B cell (primary cell): ENCODE measurements around the gene CADM2. TPM values are rescaled to one million over a fixed set of nuclear protein-coding genes. Genes with fewer than 3 reads are reported as not detected.

Experiments
- ATAC-seq: fragments of 200-7000 bp; cut with Tn5 transposase; one replicate; pipeline ENCODE4 v1.10.0; 2021; ENCODE audit warnings: low read depth, mild to moderate bottlenecking, moderate number of reproducible peaks, moderate library complexity
- CTCF ChIA-PET: fragments of 350-600 bp; sonication (Branson Sonifier 250); formaldehyde crosslinking; loops from one replicate; lab custom pipeline; 2021; ENCODE audit warnings: antibody characterized with exemption, inconsistent platforms; lab: Charles Lee
- POLR2A ChIA-PET: fragments of 350-600 bp; sonication (Branson Sonifier 250); formaldehyde crosslinking; loops from one replicate; lab custom pipeline; 2021; ENCODE audit warnings: antibody characterized with exemption; lab: Charles Lee
- DNase-seq: peaks from one replicate; pipeline ENCODE4 v3.0.0; 2013
- H2AFZ ChIP-seq: 2 replicates; pipeline ENCODE4 v1.6.1; 2012; ENCODE audit warnings: mild to moderate bottlenecking, low read depth, low read length; ENCODE audit not compliant: insufficient read depth, poor library complexity, severe bottlenecking
- H3K27ac ChIP-seq, 2 donors: 1 replicate in 1 of 2; 2 replicates in 1 of 2; pipeline ENCODE4 v1.5.1; 2012 to 2013; ENCODE audit warnings: low read length in 2 of 2, mild to moderate bottlenecking in 2 of 2, moderate library complexity in 1 of 2
- H3K27me3 ChIP-seq, 4 experiments: fragments of 200-600 bp in 1 of 4; sonication (generic) in 1 of 4; replicated peaks in 1 of 4; 1 replicate in 2 of 4; 2 replicates in 2 of 4; pipeline versions ENCODE4 v1.6.1 to v1.7.0; 2013 to 2016; ENCODE audit warnings: low read length in 3 of 4, mild to moderate bottlenecking in 2 of 4, mixed read lengths in 1 of 4, moderate library complexity in 1 of 4; ENCODE audit not compliant: insufficient read depth in 4 of 4, control insufficient read depth in 3 of 4; ENCODE audit errors: control extremely low read depth in 1 of 4
- H3K36me3 ChIP-seq, 2 experiments: replicated peaks in 1 of 2; 1 replicate in 1 of 2; 2 replicates in 1 of 2; pipeline versions ENCODE4 v1.6.1 to v1.7.1; 2013; ENCODE audit warnings: low read length in 1 of 2; ENCODE audit not compliant: insufficient read depth in 2 of 2, control insufficient read depth in 1 of 2; ENCODE audit errors: control extremely low read depth in 1 of 2, extremely low read depth in 1 of 2
- H3K4me1 ChIP-seq, 2 donors: fragments of 200-600 bp in 1 of 2; sonication (generic) in 1 of 2; 1 replicate in 1 of 2; 2 replicates in 1 of 2; pipeline versions ENCODE4 v1.5.1 to v1.6.1; 2013 to 2017; ENCODE audit warnings: low read length in 2 of 2; ENCODE audit not compliant: control insufficient read depth in 2 of 2, insufficient read depth in 2 of 2
- H3K4me2 ChIP-seq: replicated peaks from 2 replicates; pipeline ENCODE3; 2012; ENCODE audit warnings: mild to moderate bottlenecking, low read depth, low read length; ENCODE audit not compliant: poor library complexity, severe bottlenecking
- H3K4me3 ChIP-seq, 5 experiments: fragments of 200-600 bp in 1 of 5; sonication (generic) in 1 of 5; 1 replicate in 3 of 5; 2 replicates in 2 of 5; pipeline versions ENCODE4 v1.5.1 to v1.7.0; 2011 to 2016; ENCODE audit warnings: low read length in 4 of 5, mild to moderate bottlenecking in 4 of 5, low read depth in 2 of 5, control low read depth in 1 of 5, moderate library complexity in 1 of 5; ENCODE audit not compliant: insufficient read depth in 1 of 5; ENCODE audit errors: control extremely low read depth in 1 of 5, extremely low read depth in 1 of 5
- H3K79me2 ChIP-seq: fragments of 200-600 bp; sonication (generic); one replicate; pipeline ENCODE4 v1.6.0; 2016; ENCODE audit warnings: low read length; ENCODE audit not compliant: control insufficient read depth, insufficient read depth
- H3K9ac ChIP-seq: fragments of 200-600 bp; sonication (generic); 2 replicates; pipeline ENCODE4 v1.6.1; 2017; ENCODE audit warnings: mild to moderate bottlenecking, low read length, moderate library complexity
- H3K9me3 ChIP-seq, 3 donors: one replicate each; pipeline versions ENCODE4 v1.6.1 to v1.7.1; 2013; ENCODE audit warnings: low read length in 2 of 3; ENCODE audit not compliant: control insufficient read depth in 2 of 3, insufficient read depth in 1 of 3; ENCODE audit errors: control extremely low read depth in 1 of 3
- H4K20me1 ChIP-seq: 2 replicates; pipeline ENCODE4 v1.6.0; 2012; ENCODE audit warnings: mild to moderate bottlenecking, low read length; ENCODE audit not compliant: insufficient read depth, control insufficient read depth, poor library complexity, severe bottlenecking
- H3K27ac Mint-ChIP-seq: one replicate; pipeline ENCODE4 v1.8.0; 2021; ENCODE audit warnings: mixed read lengths
- H3K27me3 Mint-ChIP-seq: one replicate; pipeline ENCODE4 v1.8.0; 2021; ENCODE audit warnings: mixed read lengths
- H3K4me1 Mint-ChIP-seq: one replicate; pipeline ENCODE4 v1.8.0; 2021; ENCODE audit warnings: mixed read lengths
- H3K4me3 Mint-ChIP-seq: one replicate; pipeline ENCODE4 v1.8.0; 2021; ENCODE audit warnings: mixed read lengths
- H3K9me3 Mint-ChIP-seq: one replicate; pipeline ENCODE4 v1.8.0; 2022; ENCODE audit warnings: mixed read lengths; ENCODE audit not compliant: insufficient read depth
- EZH2 ChIP-seq: IDR thresholded peaks from 2 replicates; pipeline ENCODE4 v1.6.1; 2012; ENCODE audit warnings: borderline replicate concordance, low read depth, mild to moderate bottlenecking, moderate library complexity, low read length; ENCODE audit not compliant: insufficient read depth, poor library complexity, severe bottlenecking
- WGBS: methylation state at CpG from one replicate; pipeline ENCODE4 v1.1.5; 2013; ENCODE audit warnings: missing lambda C conversion rate; ENCODE audit not compliant: insufficient coverage; 5-methylcytosine and 5-hydroxymethylcytosine counted together
- intact Hi-C: fragments of 100-400 bp; cut with micrococcal nuclease; formaldehyde crosslinking; loops from one replicate; pipeline ENCODE4 v1.10.0; 2022
- polyA plus RNA-seq: library from polyadenylated mRNA; depleted of rRNA; stranded (reverse); fragments of >200 nt; gene quantifications from 2 replicates; pipeline ENCODE4 v1.2.3, GENCODE V29; 2012
- total RNA-seq, 2 donors: library from RNA; stranded (reverse); fragments of 120-200 nt in 1 of 2; gene quantifications; 1 replicate in 1 of 2; 2 replicates in 1 of 2; pipeline versions ENCODE4 v1.2.3 to v1.2.4, GENCODE V29; 2013 to 2022
- TF ChIP-seq, protein P1 (sequence below): fragments of 200-600 bp; IDR thresholded peaks from one replicate; pipeline ENCODE4 v1.8.0; 2022; ENCODE audit warnings: antibody characterized with exemption, mild to moderate bottlenecking

CADM2 gene
- total and polyA plus RNA-seq, 2 donors (not counting 1 experiment from before 2014, with no cell fraction given) = 0.10 to 0.37 TPM

- no peaks in the 10 kb centered on the region for H3K36me3 ChIP-seq
- POLR2A ChIA-PET = no interaction called here
- no CpG with 5 or more reads among the region's 2 CpGs for WGBS
- no peaks in the 10 kb centered on the region for H3K79me2 ChIP-seq
- CTCF ChIA-PET = no interaction called here
- TF ChIP-seq, protein P1, sequence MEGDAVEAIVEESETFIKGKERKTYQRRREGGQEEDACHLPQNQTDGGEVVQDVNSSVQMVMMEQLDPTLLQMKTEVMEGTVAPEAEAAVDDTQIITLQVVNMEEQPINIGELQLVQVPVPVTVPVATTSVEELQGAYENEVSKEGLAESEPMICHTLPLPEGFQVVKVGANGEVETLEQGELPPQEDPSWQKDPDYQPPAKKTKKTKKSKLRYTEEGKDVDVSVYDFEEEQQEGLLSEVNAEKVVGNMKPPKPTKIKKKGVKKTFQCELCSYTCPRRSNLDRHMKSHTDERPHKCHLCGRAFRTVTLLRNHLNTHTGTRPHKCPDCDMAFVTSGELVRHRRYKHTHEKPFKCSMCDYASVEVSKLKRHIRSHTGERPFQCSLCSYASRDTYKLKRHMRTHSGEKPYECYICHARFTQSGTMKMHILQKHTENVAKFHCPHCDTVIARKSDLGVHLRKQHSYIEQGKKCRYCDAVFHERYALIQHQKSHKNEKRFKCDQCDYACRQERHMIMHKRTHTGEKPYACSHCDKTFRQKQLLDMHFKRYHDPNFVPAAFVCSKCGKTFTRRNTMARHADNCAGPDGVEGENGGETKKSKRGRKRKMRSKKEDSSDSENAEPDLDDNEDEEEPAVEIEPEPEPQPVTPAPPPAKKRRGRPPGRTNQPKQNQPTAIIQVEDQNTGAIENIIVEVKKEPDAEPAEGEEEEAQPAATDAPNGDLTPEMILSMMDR = no peak
- no peak overlapping the region for H3K4me3 ChIP-seq
- no peaks in the 10 kb centered on the region for H3K27me3 ChIP-seq
- Mint-ChIP-seq H3K9me3 (peaks cover 6% of the 10 kb centered on the region), H3K27ac (no peak overlapping the region), H3K27me3 (no peaks in the 10 kb centered on the region), H3K4me3 (no peak overlapping the region), H3K4me1 (no peaks in the 10 kb centered on the region)
- DNase-seq = no peak
- intact Hi-C loops = no loop called here
- no peak overlapping the region for H2AFZ ChIP-seq
- no peak overlapping the region for H3K4me2 ChIP-seq
- peaks cover 0 to 4% (median 0%) of the 10 kb centered on the region in 3 donors for H3K9me3 ChIP-seq
- ATAC-seq = no peak
- no peak overlapping the region for H3K27ac ChIP-seq
- H3K9ac ChIP-seq = no peak overlapping the region
- no peaks in the 10 kb centered on the region for H4K20me1 ChIP-seq
- H3K4me1 ChIP-seq = no peaks in the 10 kb centered on the region
These were observed 141.5 kb downstream of the CADM2 start for GRCh38 chr3:85100316-85100715.

DNA sequence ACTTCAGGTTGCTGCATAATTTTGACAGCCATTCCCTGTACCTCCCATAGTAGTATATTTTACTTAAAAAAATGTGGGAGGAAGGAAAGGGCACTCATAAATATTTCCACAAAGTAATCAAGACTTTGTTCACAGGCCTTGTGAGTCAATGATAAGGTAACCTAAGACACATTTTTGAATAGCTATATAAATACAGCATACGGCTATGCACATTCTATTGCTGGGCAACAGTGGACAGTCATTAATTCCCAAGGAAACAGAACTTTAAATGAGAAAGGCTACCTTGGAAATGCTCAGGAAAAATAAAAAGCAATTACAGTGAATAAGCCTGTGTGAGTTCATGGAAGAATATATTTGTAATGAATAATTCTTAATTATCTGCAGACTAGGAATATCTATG lies 144.0 kb downstream of the CADM2 start:
- H3K4me1 Mint-ChIP-seq = no peaks in the 10 kb centered on the region
- DNase-seq (no peak), ATAC-seq (no peak)
- no CpG with 5 or more reads among the region's 1 CpG for WGBS
- no peaks in the 10 kb centered on the region for H3K36me3 ChIP-seq
- no peaks in the 10 kb centered on the region for H3K27me3 ChIP-seq
- no peak overlapping the region for H3K27ac ChIP-seq
- ChIA-PET POLR2A (no interaction called here), CTCF (interaction anchor here (0.6 kb wide), 1 partner anchor 123 kb away, joined by 3 read pairs; no protein-coding TSS in a partner anchor)
- H3K79me2 ChIP-seq = no peaks in the 10 kb centered on the region
- H3K4me3 Mint-ChIP-seq = no peak overlapping the region
- H2AFZ ChIP-seq = no peak overlapping the region
- intact Hi-C loops = no loop called here
- TF ChIP-seq, protein P1 = no peak
- no peak for TF ChIP-seq EZH2
- no peaks in the 10 kb centered on the region for H3K27me3 Mint-ChIP-seq
- H3K9me3 ChIP-seq = peaks cover 0 to 4% (median 0%) of the 10 kb centered on the region in 3 donors
- no peak overlapping the region for H3K4me2 ChIP-seq
- H4K20me1 ChIP-seq = no peaks in the 10 kb centered on the region
- no peak overlapping the region for H3K4me3 ChIP-seq
- no peaks in the 10 kb centered on the region for H3K4me1 ChIP-seq
- H3K9ac ChIP-seq = no peak overlapping the region
- peaks cover 5% of the 10 kb centered on the region for H3K9me3 Mint-ChIP-seq
- H3K27ac Mint-ChIP-seq = no peak overlapping the region
